Stomach smooth muscle (tissue), 2 donors: ENCODE data around the gene TEX26.

ENCODE experiments used
- H3K27ac ChIP-seq: one replicate; pipeline ENCODE4 v1.7.0; 2013; ENCODE audit warnings: mild to moderate bottlenecking, low read length, inconsistent platforms
- H3K27me3 ChIP-seq, 2 donors: one replicate each; pipeline ENCODE4 v1.7.0; 2013; ENCODE audit warnings: low read length in 2 of 2; ENCODE audit not compliant: insufficient read depth in 2 of 2, control insufficient read depth in 1 of 2
- H3K36me3 ChIP-seq, 2 donors: one replicate each; pipeline ENCODE4 v1.7.0; 2013; ENCODE audit warnings: low read length in 2 of 2; ENCODE audit not compliant: control insufficient read depth in 2 of 2, insufficient read depth in 2 of 2
- H3K4me1 ChIP-seq: one replicate; pipeline ENCODE4 v1.7.0; 2013; ENCODE audit warnings: low read length; ENCODE audit not compliant: control insufficient read depth, insufficient read depth
- H3K4me3 ChIP-seq, 2 donors: one replicate each; pipeline ENCODE4 v1.7.0; 2013; ENCODE audit warnings: low read length in 2 of 2
- H3K9ac ChIP-seq, 2 donors: one replicate each; pipeline ENCODE4 v1.7.0; 2013; ENCODE audit warnings: low read length in 2 of 2, mild to moderate bottlenecking in 1 of 2
- H3K9me3 ChIP-seq, 2 donors: one replicate each; pipeline ENCODE4 v1.7.0; 2013; ENCODE audit warnings: low read length in 2 of 2; ENCODE audit not compliant: control insufficient read depth in 2 of 2
- donor health status: healthy.
- donor health status: Pancreatic carcinoma.

Gene TEX26

GRCh38 chr13:30976025-30976424 lies 43.6 kb downstream of the TEX26 start:
- Histone ChIP-seq H3K4me3 (no peak overlapping the region), H3K27me3 (no peaks in the 10 kb centered on the region), H3K36me3 (no peaks in the 10 kb centered on the region), H3K4me1 (peaks cover 4% of the 10 kb centered on the region), H3K27ac (no peak overlapping the region), H3K9me3 (no peaks in the 10 kb centered on the region), H3K9ac (no peak overlapping the region)

GRCh38 chr13:30978981-30979956 lies 46.8 kb downstream of the TEX26 start:
- no peaks in the 10 kb centered on the region for H3K36me3 ChIP-seq
- H3K9ac ChIP-seq, result no peak overlapping the region
- H3K27ac ChIP-seq, result no peak overlapping the region
- no peaks in the 10 kb centered on the region for H3K9me3 ChIP-seq
- no peaks in the 10 kb centered on the region for H3K27me3 ChIP-seq
- H3K4me1 ChIP-seq, result peaks cover 4% of the 10 kb centered on the region
- H3K4me3 ChIP-seq, result no peak overlapping the region

- Histone ChIP-seq H3K4me1 (no peaks in the 10 kb centered on the region), H3K4me3 (no peak overlapping the region), H3K27ac (no peak overlapping the region), H3K36me3 (no peaks in the 10 kb centered on the region), H3K9ac (no peak overlapping the region), H3K27me3 (no peaks in the 10 kb centered on the region), H3K9me3 (no peaks in the 10 kb centered on the region)
Observed at GRCh38 chr13:30982506-30982905, 50.0 kb downstream of the TEX26 start.

- Histone ChIP-seq H3K27me3 (no peaks in the 10 kb centered on the region), H3K9ac (no peak overlapping the region), H3K9me3 (no peaks in the 10 kb centered on the region), H3K4me1 (no peaks in the 10 kb centered on the region), H3K4me3 (no peak overlapping the region), H3K36me3 (no peaks in the 10 kb centered on the region), H3K27ac (no peak overlapping the region)
Observed at GRCh38 chr13:30982906-30983305, 50.5 kb downstream of the TEX26 start.

- Histone ChIP-seq H3K36me3 (no peaks in the 10 kb centered on the region), H3K4me3 (no peak overlapping the region), H3K4me1 (no peaks in the 10 kb centered on the region)
Observed at GRCh38 chr13:30983431-30983830, 51.0 kb downstream of the TEX26 start.

GRCh38 chr13:30984620-30985019 lies 52.2 kb downstream of the TEX26 start:
- Histone ChIP-seq H3K9ac (no peak overlapping the region), H3K27me3 (no peaks in the 10 kb centered on the region), H3K9me3 (no peaks in the 10 kb centered on the region), H3K36me3 (no peaks in the 10 kb centered on the region), H3K4me3 (no peak overlapping the region), H3K4me1 (no peaks in the 10 kb centered on the region), H3K27ac (no peak overlapping the region)

More at GRCh38 chr13:30983431-30983830, 51.0 kb downstream of the TEX26 start:
- H3K27ac ChIP-seq, result no peak overlapping the region
- H3K27me3 ChIP-seq, result no peaks in the 10 kb centered on the region
- no peak overlapping the region for H3K9ac ChIP-seq
- H3K9me3 ChIP-seq, result no peaks in the 10 kb centered on the region

- H3K27ac ChIP-seq, result no peak overlapping the region
- no peaks in the 10 kb centered on the region for H3K36me3 ChIP-seq
- no peaks in the 10 kb centered on the region for H3K27me3 ChIP-seq
- no peaks in the 10 kb centered on the region for H3K9me3 ChIP-seq
- no peak overlapping the region for H3K9ac ChIP-seq
- H3K4me1 ChIP-seq, result no peaks in the 10 kb centered on the region
- no peak overlapping the region for H3K4me3 ChIP-seq
Observed at GRCh38 chr13:30985637-30986205, 53.3 kb downstream of the TEX26 start.

GRCh38 chr13:30991184-30991583 lies 58.7 kb downstream of the TEX26 start:
- Histone ChIP-seq H3K4me1 (no peaks in the 10 kb centered on the region), H3K36me3 (no peaks in the 10 kb centered on the region), H3K4me3 (no peak overlapping the region), H3K27me3 (no peaks in the 10 kb centered on the region), H3K9me3 (no peaks in the 10 kb centered on the region), H3K9ac (no peak overlapping the region), H3K27ac (no peak overlapping the region)

- no peaks in the 10 kb centered on the region for H3K9me3 ChIP-seq
Observed at GRCh38 chr13:30991922-30992321, 59.5 kb downstream of the TEX26 start.

GRCh38 chr13:30995331-30995730 lies 62.9 kb downstream of the TEX26 start:
- Histone ChIP-seq H3K9me3 (no peaks in the 10 kb centered on the region), H3K9ac (no peak overlapping the region)

More at GRCh38 chr13:30991922-30992321, 59.5 kb downstream of the TEX26 start:
- Histone ChIP-seq H3K27ac (no peak overlapping the region), H3K36me3 (no peaks in the 10 kb centered on the region), H3K27me3 (no peaks in the 10 kb centered on the region), H3K4me3 (no peak overlapping the region), H3K9ac (no peak overlapping the region), H3K4me1 (no peaks in the 10 kb centered on the region)

GRCh38 chr13:30997697-30998096 lies 65.2 kb downstream of the TEX26 start:
- no peaks in the 10 kb centered on the region for H3K9me3 ChIP-seq

More at GRCh38 chr13:30995331-30995730, 62.9 kb downstream of the TEX26 start:
- Histone ChIP-seq H3K27ac (no peak overlapping the region), H3K4me3 (no peak overlapping the region), H3K4me1 (peaks cover 11% of the 10 kb centered on the region), H3K36me3 (no peaks in the 10 kb centered on the region), H3K27me3 (no peaks in the 10 kb centered on the region)

More at GRCh38 chr13:30997697-30998096, 65.2 kb downstream of the TEX26 start:
- Histone ChIP-seq H3K4me3 (no peak overlapping the region), H3K4me1 (peaks cover 11% of the 10 kb centered on the region), H3K9ac (no peak overlapping the region), H3K36me3 (no peaks in the 10 kb centered on the region), H3K27ac (no peak overlapping the region), H3K27me3 (no peaks in the 10 kb centered on the region)
